GM11168 (cell line): ENCODE measurements around the gene CTDSP2.
"Not testable (repeated sequence)": the region's sequence is repeated elsewhere in the genome, so short reads cannot be mapped to it uniquely, and the experiment has no call there.

Experiments
- in situ Hi-C: fragments of 300-500 bp; cut with MboI; formaldehyde crosslinking; loops from one replicate; pipeline ENCODE4 v1.12.0; 2022; ENCODE audit warnings: low sequenced_read_pairs; ENCODE audit not compliant: unreplicated experiment

The CTDSP2 gene

DNA sequence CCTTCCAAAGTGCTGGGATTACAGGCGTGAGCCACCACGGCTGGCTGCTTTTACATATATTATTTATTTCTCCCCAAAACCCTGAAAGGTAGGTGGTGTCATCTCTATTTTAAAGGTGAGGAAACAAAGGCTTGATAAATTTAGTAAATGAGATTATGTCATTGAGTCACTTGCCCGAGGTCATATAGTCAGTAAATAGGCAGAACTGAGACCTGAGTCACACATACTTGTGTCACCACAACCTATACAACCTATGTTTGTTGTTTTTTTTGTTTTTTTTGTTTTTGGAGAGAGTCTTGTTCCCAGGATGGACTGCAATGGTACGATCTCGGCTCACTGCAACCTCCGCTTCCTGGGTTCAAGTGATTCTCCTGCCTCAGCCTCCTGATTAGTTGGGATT, 51.2 kb downstream of the CTDSP2 start:
- in situ Hi-C loops: no loop called here

DNA sequence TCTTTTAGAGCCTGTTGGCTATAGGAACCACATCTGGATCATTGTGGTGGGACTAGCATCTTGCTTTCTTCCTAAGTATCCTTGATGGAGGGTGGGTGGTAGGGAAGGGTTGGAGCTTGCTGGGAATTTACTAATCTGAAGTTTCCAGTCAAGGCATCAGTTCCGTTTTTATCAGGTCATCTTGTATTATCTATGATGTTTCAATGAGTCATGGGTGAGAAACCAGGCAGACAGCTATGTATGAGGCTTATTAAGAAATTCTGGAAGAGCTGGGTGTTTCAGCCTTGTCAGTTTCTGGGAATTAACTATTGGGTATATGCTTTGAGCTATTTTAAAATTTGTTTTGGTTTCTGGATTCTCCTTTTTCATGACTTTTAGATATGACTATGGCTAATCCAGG, 52.6 kb downstream of the CTDSP2 start:
- in situ Hi-C loops: no loop called here

DNA sequence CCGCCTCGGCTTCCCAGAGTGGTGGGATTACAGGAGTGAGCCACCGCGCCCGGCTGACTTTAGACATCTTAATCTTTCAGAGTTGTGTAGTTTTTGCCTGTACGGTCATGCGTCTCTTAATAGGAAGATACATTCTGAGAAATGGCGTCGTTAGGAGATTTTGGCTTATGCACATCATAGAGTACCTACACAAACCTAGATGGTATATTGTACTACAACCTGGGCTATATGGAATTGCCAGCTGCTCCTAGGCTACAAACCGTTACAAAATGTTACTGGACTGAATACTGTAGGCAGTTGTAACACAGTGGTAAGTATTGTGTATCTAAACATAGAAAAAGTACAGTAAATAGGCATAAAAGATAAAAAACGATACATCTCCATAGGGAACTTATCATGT, 62.7 kb downstream of the CTDSP2 start:
- in situ Hi-C loops: no loop called here

DNA sequence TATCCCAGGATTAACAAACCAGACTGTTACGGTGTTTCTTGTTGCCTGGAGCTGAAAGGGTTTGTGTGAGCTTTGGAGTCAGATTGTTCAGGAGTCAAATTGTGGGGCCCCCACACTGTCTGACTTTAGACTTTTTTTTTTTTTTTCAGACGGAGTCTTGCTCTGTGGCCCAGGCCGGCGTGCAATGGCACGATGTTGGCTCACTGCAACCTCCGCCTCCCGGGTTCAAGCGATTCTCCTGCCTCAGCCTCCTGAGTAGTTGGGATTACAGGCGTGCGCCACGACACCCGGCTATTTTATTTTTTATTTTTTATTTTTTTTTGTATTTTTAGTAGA, 63.1 kb downstream of the CTDSP2 start:
- in situ Hi-C loops: no loop called here

DNA sequence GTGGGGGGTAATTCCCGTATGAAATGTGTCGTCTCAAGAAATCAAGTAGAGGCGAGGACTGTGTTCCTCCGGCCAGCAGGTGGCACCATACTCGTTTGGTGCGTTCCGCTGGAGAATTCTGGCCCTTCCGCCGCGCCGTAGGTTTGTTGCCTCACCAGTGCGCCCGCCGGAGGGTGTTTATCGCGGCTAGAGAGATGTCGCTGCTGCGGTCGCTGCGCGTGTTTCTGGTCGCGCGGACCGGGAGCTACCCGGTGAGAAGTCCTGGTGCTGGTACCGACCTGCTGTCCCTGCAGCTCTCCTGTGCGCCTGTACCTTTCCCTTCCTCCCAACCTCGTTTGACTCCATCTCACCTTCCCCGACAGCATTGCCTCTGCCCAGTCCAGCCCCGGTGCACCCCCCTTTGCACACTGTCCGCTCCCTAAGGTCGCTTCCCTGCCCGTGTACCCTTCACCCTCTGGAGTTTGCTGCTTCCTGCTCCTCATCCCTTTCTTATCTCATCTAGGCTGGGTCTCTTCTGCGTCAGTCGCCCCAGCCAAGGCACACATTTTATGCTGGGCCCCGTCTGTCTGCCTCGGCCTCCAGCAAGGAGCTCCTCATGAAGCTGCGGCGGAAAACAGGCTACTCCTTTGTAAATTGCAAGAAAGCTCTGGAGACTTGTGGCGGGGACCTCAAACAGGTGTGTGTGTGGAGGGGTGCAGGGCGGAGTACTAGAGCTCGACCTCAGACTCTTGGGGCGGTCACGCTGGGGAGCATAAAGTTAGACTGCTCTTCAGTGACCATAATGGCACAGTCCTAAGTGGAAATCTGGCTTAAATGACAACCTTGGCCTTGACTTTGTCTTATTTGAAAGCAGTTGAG, 63.7 kb downstream of the CTDSP2 start, which contains the start of gene TSFM:
Gene TSFM, plus strand, starts transcription at position 180 of the 858 bp plus-strand sequence. Its CDS starts 15 bp downstream, at position 195.
- in situ Hi-C loops: no loop called here

DNA sequence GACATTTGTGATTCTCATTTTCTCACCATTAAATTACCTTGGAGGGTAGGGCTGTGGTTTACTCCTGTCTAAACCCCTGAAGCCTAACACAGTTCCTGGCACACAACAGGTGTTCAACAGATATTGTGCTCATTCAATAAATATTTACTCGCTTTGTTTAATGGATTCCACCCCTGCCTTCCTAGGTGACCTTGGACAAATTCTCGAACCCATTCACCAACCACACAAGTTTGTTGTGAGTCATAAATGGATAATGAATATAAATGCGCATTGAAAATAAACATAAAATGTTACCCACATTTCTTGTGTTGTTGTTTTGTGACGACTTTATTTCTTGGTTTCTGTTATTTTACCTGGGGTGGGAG, 64.3 kb downstream of the CTDSP2 start:
- in situ Hi-C loops: no loop called here

DNA sequence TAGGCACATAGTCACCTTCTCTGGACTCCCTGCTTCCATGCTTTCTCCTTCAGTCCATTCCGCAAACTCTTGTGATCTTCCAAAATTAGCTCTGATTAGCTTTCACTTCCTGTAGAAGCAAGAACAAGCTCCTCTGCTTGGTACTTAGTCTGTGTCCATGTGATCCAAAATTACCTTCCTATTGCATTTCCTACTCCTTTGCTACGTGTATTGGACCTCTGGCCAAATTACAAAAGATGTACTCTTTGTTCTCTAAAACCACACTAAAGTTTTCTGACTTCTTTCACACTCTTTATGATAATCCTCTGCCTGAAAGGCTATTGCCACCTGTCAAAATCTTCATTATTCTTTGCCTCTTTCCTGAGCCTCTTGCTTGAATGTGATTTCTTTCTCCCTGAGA, 64.7 kb downstream of the CTDSP2 start:
- in situ Hi-C loops: no loop called here

DNA sequence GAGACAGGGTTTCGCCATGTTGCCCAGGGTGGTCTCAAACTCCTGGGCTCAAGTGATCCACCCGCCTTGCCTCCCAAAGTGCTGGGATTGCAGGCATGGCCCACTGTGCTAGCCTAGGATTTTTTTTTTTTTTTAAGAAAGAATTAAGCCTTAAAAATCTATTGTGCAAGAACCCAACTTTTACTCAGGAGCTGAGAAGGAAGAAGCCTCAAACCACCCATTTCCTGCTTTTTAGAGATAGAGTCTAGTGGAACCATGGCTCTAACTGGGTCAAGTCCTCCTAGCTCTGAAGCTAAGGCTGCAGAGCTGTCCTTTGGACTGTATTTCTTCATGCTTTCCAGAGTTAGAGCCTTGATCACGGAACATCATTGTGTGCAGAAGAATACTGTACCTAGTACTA, 65.3 kb downstream of the CTDSP2 start:
- in situ Hi-C loops: no loop called here

DNA sequence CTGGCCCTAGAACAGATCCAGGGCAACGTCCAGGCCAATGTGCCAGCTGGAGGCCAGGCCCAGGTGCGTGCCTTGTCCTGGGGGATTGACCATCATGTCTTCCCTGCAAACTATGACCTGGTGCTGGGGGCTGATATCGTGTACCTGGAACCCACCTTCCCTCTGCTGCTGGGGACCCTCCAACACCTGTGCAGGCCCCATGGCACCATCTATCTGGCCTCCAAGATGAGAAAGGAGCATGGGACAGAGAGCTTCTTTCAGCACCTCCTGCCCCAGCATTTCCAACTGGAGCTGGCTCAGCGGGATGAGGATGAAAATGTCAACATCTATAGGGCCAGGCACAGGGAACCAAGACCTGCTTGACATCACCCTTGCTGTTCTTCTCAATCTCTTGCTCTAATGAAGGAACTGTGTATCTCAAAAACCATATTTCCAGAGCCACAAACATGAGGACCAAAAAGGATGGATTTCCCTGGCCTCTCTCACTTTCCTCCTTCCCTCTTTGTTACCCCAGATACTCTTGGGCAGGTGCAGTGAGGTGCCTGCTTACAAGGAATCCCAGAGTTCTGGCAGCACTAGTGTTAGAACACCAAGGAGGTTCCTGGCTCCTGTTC, 66.1 kb downstream of the CTDSP2 start:
- in situ Hi-C loops: no loop called here

DNA sequence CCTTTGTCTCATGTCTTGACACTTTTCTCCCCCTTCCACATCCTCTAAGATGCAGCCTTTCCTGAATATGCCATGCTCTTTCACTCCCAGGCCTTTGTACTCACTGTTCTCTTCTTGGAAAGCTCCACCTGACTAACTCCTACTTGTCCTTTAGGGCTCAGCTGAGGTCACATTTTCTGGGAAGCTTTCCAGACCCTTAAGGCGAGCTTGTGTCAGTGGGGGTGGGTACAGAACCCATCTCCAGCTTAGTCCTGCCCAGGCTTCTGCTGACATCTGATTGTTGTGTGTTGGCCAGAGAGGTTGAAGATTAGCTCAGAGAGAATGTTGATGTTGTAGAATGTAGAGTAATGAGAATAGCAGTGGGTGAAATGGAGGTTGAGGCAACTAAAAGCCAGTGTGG, 66.8 kb downstream of the CTDSP2 start:
- in situ Hi-C loops: no loop called here

DNA sequence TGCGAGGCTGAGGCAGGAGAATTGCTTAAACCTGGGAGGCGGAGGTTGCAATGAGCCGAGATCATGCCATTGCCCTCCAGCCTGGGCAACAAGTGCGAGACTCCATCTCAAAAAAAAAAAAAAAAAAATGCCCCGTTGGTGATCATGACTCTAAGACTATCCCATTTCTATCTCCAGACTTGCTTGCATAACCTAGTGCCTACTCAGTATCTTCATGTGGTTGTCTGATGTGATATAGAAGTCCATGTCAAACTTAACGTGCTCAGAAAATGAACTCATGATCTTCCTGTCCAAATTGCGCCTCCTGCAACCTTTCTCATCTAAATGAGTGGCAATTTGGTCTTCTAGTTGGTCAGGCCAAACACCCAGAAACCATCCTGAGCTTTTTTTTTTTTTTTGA, 68.6 kb downstream of the CTDSP2 start:
- in situ Hi-C loops: no loop called here

DNA sequence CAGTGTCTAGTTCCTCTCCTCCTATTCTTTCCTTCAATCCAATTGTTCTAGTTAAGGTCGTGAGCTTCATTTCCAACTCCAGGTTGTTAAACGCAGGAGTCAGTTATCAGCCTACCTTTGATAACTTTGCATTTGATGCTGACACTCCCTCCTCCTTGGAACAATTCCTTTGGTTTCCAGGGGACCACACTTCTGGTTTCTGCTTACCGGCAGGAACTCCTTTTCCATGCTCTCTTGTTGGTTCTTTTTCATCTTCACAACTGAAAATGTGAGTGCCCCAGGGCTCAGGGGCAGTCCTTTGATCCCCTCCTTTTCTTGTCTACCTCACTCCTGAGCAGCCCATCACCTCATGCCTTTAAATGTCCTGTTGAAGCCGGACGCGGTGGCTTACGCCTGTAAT, 69.2 kb downstream of the CTDSP2 start:
- in situ Hi-C loops: no loop called here

DNA sequence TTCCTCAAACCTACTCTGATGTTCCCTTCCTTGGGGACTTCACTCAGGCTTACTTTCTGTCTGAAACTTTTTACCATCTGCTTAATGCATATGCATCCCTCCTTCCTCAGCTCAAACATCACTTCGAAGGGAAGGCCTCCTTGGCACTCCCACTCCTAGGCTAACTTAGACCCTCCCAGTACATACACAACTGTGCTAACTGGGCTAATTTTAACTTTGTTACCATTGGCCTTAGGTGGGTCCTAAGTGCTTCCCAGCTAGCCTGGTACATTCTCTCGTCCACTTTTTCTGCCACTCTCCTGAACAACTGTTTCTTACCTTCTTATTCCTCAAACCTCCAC, 70.3 kb downstream of the CTDSP2 start:
- in situ Hi-C loops: no loop called here

DNA sequence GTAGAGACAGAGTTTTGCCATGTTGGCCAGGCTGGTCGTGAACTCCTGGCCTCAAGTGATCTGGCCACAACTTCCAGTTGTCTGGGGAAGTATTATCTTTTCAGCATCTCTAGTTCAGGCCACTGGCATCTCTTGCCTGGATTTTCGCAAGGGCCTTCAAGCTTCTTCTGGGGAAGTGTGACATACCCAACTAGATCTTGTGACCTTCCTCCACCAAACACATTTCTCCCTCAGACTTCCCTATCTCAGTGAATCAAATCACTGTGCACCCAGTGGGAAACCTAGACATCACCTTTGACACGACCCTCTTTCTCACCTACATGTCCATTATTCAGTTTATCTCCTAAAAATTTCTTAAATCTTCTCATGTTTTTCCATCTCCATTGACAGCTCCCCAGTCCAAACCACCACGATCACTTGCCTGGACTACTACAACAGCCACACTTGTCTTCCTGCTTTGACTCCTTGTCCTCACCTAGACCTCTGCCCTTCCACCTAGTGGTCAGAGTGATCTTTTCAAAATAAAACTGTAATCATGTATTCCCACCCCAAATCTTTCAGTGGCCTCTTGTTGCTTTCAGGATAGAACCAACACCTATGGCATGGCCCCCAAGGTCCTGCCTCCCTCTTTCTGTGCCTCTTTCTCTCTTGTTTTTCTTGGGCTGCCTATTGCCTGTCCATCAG, 70.8 kb downstream of the CTDSP2 start:
- in situ Hi-C loops: no loop called here

DNA sequence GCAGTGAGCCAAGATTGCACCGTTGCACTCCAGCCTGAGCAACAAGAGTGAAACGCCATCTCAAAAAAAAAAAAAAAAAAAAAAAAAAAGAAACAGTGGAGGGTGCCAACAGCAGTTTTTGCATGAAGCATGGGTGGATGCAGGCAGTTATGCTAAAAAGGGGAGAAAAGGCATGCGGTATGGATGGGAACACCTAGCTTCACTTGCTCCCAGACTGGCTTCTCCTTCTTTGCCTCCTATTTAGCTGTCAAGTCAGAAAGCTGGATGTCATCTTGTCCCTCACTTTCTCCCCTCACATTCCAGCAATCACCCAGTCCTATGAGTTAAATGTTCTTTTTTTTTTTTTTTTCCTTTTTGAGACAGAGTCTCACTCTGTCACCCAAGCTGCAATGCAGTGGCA, 71.5 kb downstream of the CTDSP2 start:
- in situ Hi-C loops: no loop called here

DNA sequence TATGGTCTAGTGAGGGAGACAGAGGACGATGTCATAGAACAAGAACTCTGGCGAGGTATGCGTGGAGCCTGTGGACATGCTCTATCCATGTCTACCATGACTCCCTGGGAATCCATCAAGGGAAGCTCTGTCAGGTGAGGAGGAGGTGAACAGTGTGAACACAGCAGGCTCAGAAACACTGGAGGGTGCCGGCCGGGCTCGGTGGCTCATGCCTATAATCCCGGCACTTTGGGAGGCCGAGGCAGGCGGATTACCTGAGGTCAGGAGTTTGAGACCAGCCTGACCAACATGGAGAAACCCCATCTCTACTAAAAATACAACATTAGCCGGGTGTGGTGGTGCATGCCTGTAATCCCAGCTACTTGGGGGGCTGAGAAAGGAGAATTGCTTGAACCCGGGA, 71.9 kb downstream of the CTDSP2 start:
- in situ Hi-C loops: not testable (repeated sequence)

DNA sequence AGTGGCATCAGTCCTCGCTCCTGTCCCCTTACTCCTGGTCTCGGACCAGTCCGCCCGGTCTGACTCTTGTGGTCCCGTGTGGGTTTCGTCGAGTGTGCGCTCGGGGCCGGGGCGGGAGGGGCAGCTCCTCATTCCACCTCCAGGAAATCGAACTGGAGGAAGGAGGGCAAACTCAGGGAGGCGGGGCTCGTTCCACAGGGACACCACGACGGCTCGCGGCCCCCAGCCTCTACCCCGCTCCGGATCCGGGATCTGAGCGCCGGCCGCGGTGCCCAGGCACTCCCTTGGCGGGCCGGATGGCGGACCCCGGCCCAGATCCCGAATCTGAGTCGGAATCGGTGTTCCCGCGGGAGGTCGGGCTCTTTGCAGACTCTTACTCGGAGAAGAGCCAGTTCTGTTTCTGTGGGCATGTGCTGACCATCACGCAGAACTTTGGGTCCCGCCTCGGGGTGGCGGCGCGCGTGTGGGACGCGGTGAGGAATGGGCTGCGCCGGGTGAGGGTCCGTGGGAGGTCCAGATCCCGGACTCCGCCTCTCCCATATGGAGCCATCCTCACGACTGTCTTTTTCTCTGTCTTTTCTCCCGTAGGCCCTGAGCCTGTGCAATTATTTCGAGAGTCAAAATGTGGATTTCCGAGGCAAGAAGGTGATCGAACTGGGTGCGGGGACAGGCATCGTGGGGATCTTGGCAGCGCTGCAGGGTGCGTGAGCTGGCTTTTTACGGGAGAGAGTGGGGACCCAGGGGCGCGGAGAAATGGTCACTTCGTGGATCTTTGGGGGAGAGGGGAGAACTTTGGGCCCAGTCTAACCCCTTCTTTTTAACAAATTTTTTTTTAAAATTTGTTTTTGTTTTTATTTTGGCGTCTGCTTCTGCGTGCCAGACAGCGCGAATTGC, 73.9 kb downstream of the CTDSP2 start, which contains the start of gene EEF1AKMT3:
Gene EEF1AKMT3, plus strand, starts transcription at position 186 of the 894 bp plus-strand sequence. Its CDS starts 111 bp downstream, at position 297.
- in situ Hi-C loops: no loop called here

DNA sequence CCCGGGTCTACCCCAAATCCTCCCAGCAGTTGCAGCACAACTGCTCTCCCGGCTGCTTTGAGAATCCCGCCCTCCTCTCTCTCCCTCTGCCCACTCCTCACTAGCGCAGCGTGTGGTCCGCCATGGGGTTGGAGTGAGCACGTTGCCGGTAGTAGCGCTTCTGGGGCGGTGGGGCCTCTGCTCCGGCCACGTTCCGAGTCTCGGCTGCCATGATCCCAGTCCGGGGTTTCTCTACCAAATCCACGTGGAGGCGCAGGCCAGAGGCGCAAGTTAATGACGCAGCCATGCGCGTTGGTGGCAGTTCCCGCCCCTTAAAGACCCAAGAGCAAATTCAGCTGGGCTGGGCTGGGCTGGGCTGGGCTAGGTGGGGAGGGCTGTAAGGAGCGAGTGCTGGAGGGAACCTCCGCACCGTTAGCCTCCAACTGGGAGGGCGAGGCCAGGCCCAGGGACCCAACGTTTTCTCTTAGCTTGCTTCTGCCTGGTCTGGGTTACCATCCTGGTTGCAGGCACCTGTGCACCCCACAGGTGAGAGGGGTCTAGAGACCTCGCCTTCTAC, 74.6 kb downstream of the CTDSP2 start, which contains the start of gene METTL1:
Gene METTL1, minus strand, starts transcription at position 233 of the 556 bp plus-strand sequence. Its CDS starts 22 bp downstream, at position 211.
- in situ Hi-C loops: no loop called here

DNA sequence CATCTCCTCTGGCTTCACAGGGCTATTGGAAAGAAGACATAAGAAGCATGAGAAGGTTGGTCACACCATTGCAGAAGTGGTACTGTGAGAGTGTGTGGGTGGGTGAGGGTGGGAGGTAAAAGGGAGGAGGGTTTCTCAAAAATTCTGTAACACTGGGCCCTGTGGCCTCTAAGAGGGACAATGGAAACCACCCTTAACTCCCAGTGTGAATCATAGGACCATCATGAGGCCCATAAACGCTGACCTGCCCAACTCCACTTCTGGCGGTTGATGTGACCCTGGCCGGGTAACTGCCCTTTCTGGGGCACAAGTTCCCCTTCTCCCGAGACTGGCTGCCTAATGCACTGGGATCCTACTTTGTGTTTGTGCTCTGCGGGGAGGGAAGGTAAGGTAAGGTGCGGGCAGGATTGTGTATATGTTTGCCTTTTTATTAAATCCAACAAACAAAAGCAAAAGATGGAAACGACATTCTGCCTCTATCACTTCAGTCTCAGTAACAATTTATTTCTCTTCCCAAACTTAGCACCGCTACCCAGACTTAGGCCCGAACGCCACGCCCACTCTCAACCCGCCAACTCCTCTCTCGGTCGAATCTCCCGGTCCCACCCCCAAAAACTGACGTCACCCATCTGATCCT, 75.2 kb downstream of the CTDSP2 start:
- in situ Hi-C loops: no loop called here

DNA sequence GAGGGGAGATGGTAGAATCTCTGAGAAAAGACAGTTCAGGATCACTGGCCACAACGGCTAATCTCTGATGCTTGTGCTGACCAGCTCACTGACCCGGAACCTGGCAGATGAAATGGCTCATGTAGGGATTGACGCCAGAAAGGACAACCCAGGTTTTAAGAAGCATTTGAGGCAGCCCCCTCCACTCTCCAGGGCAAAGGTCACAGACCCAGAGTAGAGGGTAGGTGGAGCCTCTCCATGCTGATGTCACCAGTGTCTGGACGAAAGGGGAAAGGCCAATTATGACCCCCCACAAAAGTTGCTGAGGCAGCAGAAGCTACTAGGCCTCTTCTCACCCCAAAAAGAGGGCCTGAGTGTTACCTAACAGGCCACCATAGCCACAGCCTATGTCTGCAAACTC, 75.8 kb downstream of the CTDSP2 start:
- in situ Hi-C loops: no loop called here
